GM23338 (cell line): ENCODE measurements around the gene MAPK13. TPM values are rescaled to one million over a fixed set of nuclear protein-coding genes. Genes with fewer than 3 reads are reported as not detected.

Experiments
- ATAC-seq: fragments of 200-7000 bp; cut with Tn5 transposase; 3 replicates; pipeline ENCODE4 v1.9.1; 2020
- DNase-seq: peaks from one replicate; pipeline ENCODE4 v3.0.0-alpha.2; 2015; ENCODE audit warnings: low spot score
- H2AFZ ChIP-seq: fragments of 200-600 bp; sonication (generic); 2 replicates; pipeline ENCODE4 v1.8.0; 2016; ENCODE audit warnings: antibody characterized with exemption, mild to moderate bottlenecking, moderate library complexity
- H3F3A ChIP-seq: fragments of 200-600 bp; sonication (generic); replicated peaks from 2 replicates; pipeline ENCODE4 v1.8.0; 2017; ENCODE audit warnings: antibody characterized with exemption, mixed run types, low read depth
- H3K27ac ChIP-seq: fragments of 200-600 bp; sonication (generic); 2 replicates; pipeline ENCODE4 v1.6.1; 2016; ENCODE audit warnings: low read depth
- H3K27me3 ChIP-seq: fragments of 200-600 bp; sonication (generic); 2 replicates; pipeline ENCODE4 v1.8.0; 2016; ENCODE audit warnings: mild to moderate bottlenecking, mixed run types, moderate library complexity; ENCODE audit not compliant: insufficient read depth
- H3K36me3 ChIP-seq: fragments of 200-600 bp; sonication (generic); 2 replicates; pipeline ENCODE4 v1.8.0; 2016; ENCODE audit warnings: mild to moderate bottlenecking; ENCODE audit not compliant: insufficient read depth
- H3K4me1 ChIP-seq: fragments of 200-600 bp; sonication (generic); 2 replicates; pipeline ENCODE4 v1.8.0; 2016; ENCODE audit warnings: mild to moderate bottlenecking, moderate library complexity; ENCODE audit not compliant: insufficient read depth
- H3K4me2 ChIP-seq: fragments of 200-600 bp; sonication (generic); 2 replicates; pipeline ENCODE4 v1.7.1; 2017; ENCODE audit warnings: mixed run types
- H3K4me3 ChIP-seq: fragments of 200-600 bp; sonication (generic); 2 replicates; pipeline ENCODE4 v1.6.1; 2016; ENCODE audit warnings: mixed run types
- H3K79me2 ChIP-seq: fragments of 200-600 bp; sonication (generic); replicated peaks from 2 replicates; pipeline ENCODE4 v1.8.0; 2017; ENCODE audit warnings: mild to moderate bottlenecking; ENCODE audit not compliant: insufficient read depth
- H3K9me2 ChIP-seq: fragments of 200-600 bp; sonication (generic); 2 replicates; pipeline ENCODE4 v1.8.0; 2017; ENCODE audit not compliant: insufficient read depth
- H4K20me1 ChIP-seq: fragments of 200-600 bp; sonication (generic); replicated peaks from 2 replicates; pipeline ENCODE4 v1.8.0; 2017; ENCODE audit warnings: mild to moderate bottlenecking; ENCODE audit not compliant: insufficient read depth
- H3K27ac Mint-ChIP-seq: 2 replicates; pipeline ENCODE4 v1.8.0; 2020; ENCODE audit warnings: inconsistent platforms, mild to moderate bottlenecking, moderate library complexity, mixed read lengths
- H3K27me3 Mint-ChIP-seq: 3 replicates; pipeline ENCODE4 v1.8.0; 2022; ENCODE audit warnings: low read depth, mild to moderate bottlenecking, moderate library complexity, mixed read lengths, inconsistent platforms; ENCODE audit not compliant: insufficient read depth, poor library complexity
- H3K36me3 Mint-ChIP-seq: 3 replicates; pipeline ENCODE4 v1.8.0; 2021; ENCODE audit warnings: low read depth, mild to moderate bottlenecking, inconsistent platforms, moderate library complexity, mixed read lengths
- H3K4me1 Mint-ChIP-seq: 3 replicates; pipeline ENCODE4 v1.8.0; 2020; ENCODE audit warnings: mild to moderate bottlenecking, inconsistent platforms, mixed read lengths
- H3K4me3 Mint-ChIP-seq: 3 replicates; pipeline ENCODE4 v1.8.0; 2021; ENCODE audit warnings: moderate library complexity, mild to moderate bottlenecking, inconsistent platforms, mixed read lengths
- H3K9me3 Mint-ChIP-seq: 3 replicates; pipeline ENCODE4 v1.8.0; 2020; ENCODE audit warnings: moderate library complexity, mild to moderate bottlenecking, inconsistent platforms, mixed read lengths
- CREB1 ChIP-seq: fragments of 250-450 bp; sonication (Bioruptor Pico); IDR thresholded peaks from 2 replicates; pipeline ENCODE4 v1.5.0; 2020; ENCODE audit warnings: low read depth, mild to moderate bottlenecking, moderate library complexity
- CTCF ChIP-seq, 2 experiments: fragments of 200-600 bp in 1 of 2; sonication (generic) in 1 of 2; conservative IDR thresholded peaks; 2 replicates each; pipeline versions ENCODE4 v1.5.1 to v1.6.1; 2016 to 2017; ENCODE audit warnings: antibody characterized with exemption in 2 of 2, low read depth in 2 of 2, mild to moderate bottlenecking in 2 of 2, moderate library complexity in 1 of 2
- EZH2 ChIP-seq: fragments of 200-600 bp; sonication (generic); IDR thresholded peaks from one replicate; pipeline ENCODE4 v1.8.0; 2017; ENCODE audit warnings: antibody characterized with exemption, mild to moderate bottlenecking, low read depth; ENCODE audit not compliant: unreplicated experiment
- JUNB ChIP-seq: IDR thresholded peaks from one replicate; pipeline ENCODE4 v1.6.1; 2016; ENCODE audit warnings: antibody characterized with exemption; ENCODE audit not compliant: unreplicated experiment
- NANOG ChIP-seq: IDR thresholded peaks from 2 replicates; pipeline ENCODE4 v1.6.1; 2016; ENCODE audit warnings: antibody characterized with exemption, borderline replicate concordance
- POLR2AphosphoS5 ChIP-seq: IDR thresholded peaks from 2 replicates; pipeline ENCODE4 v1.6.1; 2016; ENCODE audit warnings: antibody characterized with exemption, low read depth
- REST ChIP-seq: IDR thresholded peaks from one replicate; pipeline ENCODE4 v1.6.1; 2018; ENCODE audit warnings: antibody characterized with exemption; ENCODE audit not compliant: unreplicated experiment
- STAT1 ChIP-seq: IDR thresholded peaks from one replicate; pipeline ENCODE4 v1.6.1; 2016; ENCODE audit warnings: antibody characterized with exemption; ENCODE audit not compliant: unreplicated experiment
- ZNF114 ChIP-seq: fragments of 250-450 bp; sonication (Bioruptor Pico); IDR thresholded peaks from 2 replicates; pipeline ENCODE4 v1.5.0; 2020; ENCODE audit warnings: mild to moderate bottlenecking, moderate library complexity
- ZNF331 ChIP-seq: fragments of 250-450 bp; sonication (Bioruptor Pico); IDR thresholded peaks from 2 replicates; pipeline ENCODE4 v1.5.0; 2020; ENCODE audit warnings: low read depth, mild to moderate bottlenecking, moderate library complexity
- ZNF462 ChIP-seq: fragments of 250-450 bp; sonication (Bioruptor Pico); IDR thresholded peaks from 2 replicates; pipeline ENCODE4 v1.5.0; 2020; ENCODE audit warnings: mild to moderate bottlenecking, moderate library complexity
- polyA plus RNA-seq: library from polyadenylated mRNA; unstranded; fragments of >200 nt; fragmentation: Nextera tagmentation; extraction: Ambion mirVana; gene quantifications from 2 replicates; pipeline ENCODE4 v1.2.1, GENCODE V29; 2016
- total RNA-seq: library from RNA; depleted of rRNA; stranded (reverse); fragments of >200 nt; shearing (Covaris generic); gene quantifications from 2 replicates; pipeline ENCODE4 v1.2.3, GENCODE V29; 2014

MAPK13 gene
- total and polyA plus RNA-seq, 2 experiments from 2014 or later, result 6.3 to 12.3 TPM

- Histone ChIP-seq H3F3A (no peaks in the 10 kb centered on the region), H3K4me2 (no peak overlapping the region), H3K4me1 (peaks cover 12% of the 10 kb centered on the region), H3K9me2 (no peaks in the 10 kb centered on the region), H3K36me3 (no peaks in the 10 kb centered on the region), H2AFZ (no peak overlapping the region), H3K27ac (no peak overlapping the region), H3K27me3 (no peaks in the 10 kb centered on the region), H3K79me2 (no peaks in the 10 kb centered on the region), H3K4me3 (no peak overlapping the region), H4K20me1 (no peaks in the 10 kb centered on the region; the same call in 1 of the 2 replicates)
- Mint-ChIP-seq H3K36me3 (no peaks in the 10 kb centered on the region), H3K27me3 (peaks cover 4% of the 10 kb centered on the region), H3K4me1 (peaks cover 29% of the 10 kb centered on the region), H3K27ac (no peak overlapping the region), H3K4me3 (no peak overlapping the region), H3K9me3 (no peaks in the 10 kb centered on the region)
- no peak for TF ChIP-seq POLR2AphosphoS5
- no peak for DNase-seq
- ATAC-seq, result no peak
These were observed 10.3 kb upstream of the MAPK13 start for GRCh38 chr6:36120018-36120417.

- H3K4me1 Mint-ChIP-seq, result peaks cover 28% of the 10 kb centered on the region
- no peak for DNase-seq
- no peak for TF ChIP-seq ZNF462 (CRISPR knock-in tag)
- no peak for TF ChIP-seq REST
- no peak for TF ChIP-seq CREB1 (CRISPR knock-in tag)
- no peak for TF ChIP-seq JUNB
- no peak for TF ChIP-seq ZNF114
- no peak for TF ChIP-seq STAT1
- TF ChIP-seq ZNF331 (CRISPR knock-in tag), result no peak
- TF ChIP-seq CTCF (conservative IDR thresholded peaks at IDR 0.05; ENCODE audit: low read depth in 2 of 2), result no peak
- TF ChIP-seq NANOG, result no peak
- no peak for TF ChIP-seq EZH2
These were observed 9.8 kb upstream of the MAPK13 start for GRCh38 chr6:36120539-36120938.

More at GRCh38 chr6:36120539-36120938, 9.8 kb upstream of the MAPK13 start:
- H3K9me2 ChIP-seq, result no peaks in the 10 kb centered on the region
- Mint-ChIP-seq H3K36me3 (no peaks in the 10 kb centered on the region), H3K9me3 (no peaks in the 10 kb centered on the region), H3K27me3 (peaks cover 4% of the 10 kb centered on the region), H3K27ac (peak overlapping the region; percentile 45; the same call in 1 of the 2 replicates), H3K4me3 (peak overlapping the region; percentile 22; the same call in 1 of the 3 replicates)
- ATAC-seq, result no peak
- H3F3A ChIP-seq, result no peaks in the 10 kb centered on the region
- H3K4me1 ChIP-seq, result peaks cover 12% of the 10 kb centered on the region
- 0 out of 2 replicates have a peak overlapping the region, but pooled peaks have one; percentile 9 for H3K27ac ChIP-seq
- 0 out of 2 replicates have a peak overlapping the region, but pooled peaks have one; percentile 50 for H3K4me2 ChIP-seq
- no peak overlapping the region for H3K4me3 ChIP-seq
- no peaks in the 10 kb centered on the region for H3K36me3 ChIP-seq
- no peak overlapping the region for H2AFZ ChIP-seq
- H4K20me1 ChIP-seq, result no peaks in the 10 kb centered on the region; the same call in 1 of the 2 replicates
- H3K79me2 ChIP-seq, result no peaks in the 10 kb centered on the region
- no peaks in the 10 kb centered on the region for H3K27me3 ChIP-seq
